B cell (primary cell): ENCODE measurements around the gene AUTS2. TPM values are rescaled to one million over a fixed set of nuclear protein-coding genes. Genes with fewer than 3 reads are reported as not detected.

Experiments
- ATAC-seq: fragments of 200-7000 bp; cut with Tn5 transposase; one replicate; pipeline ENCODE4 v1.10.0; 2021; ENCODE audit warnings: low read depth, mild to moderate bottlenecking, moderate number of reproducible peaks, moderate library complexity
- CTCF ChIA-PET: fragments of 350-600 bp; sonication (Branson Sonifier 250); formaldehyde crosslinking; loops from one replicate; lab custom pipeline; 2021; ENCODE audit warnings: antibody characterized with exemption, inconsistent platforms; lab: Charles Lee
- POLR2A ChIA-PET: fragments of 350-600 bp; sonication (Branson Sonifier 250); formaldehyde crosslinking; loops from one replicate; lab custom pipeline; 2021; ENCODE audit warnings: antibody characterized with exemption; lab: Charles Lee
- DNase-seq: peaks from one replicate; pipeline ENCODE4 v3.0.0; 2013
- H2AFZ ChIP-seq: 2 replicates; pipeline ENCODE4 v1.6.1; 2012; ENCODE audit warnings: mild to moderate bottlenecking, low read depth, low read length; ENCODE audit not compliant: insufficient read depth, poor library complexity, severe bottlenecking
- H3K27ac ChIP-seq, 2 donors: 1 replicate in 1 of 2; 2 replicates in 1 of 2; pipeline ENCODE4 v1.5.1; 2012 to 2013; ENCODE audit warnings: low read length in 2 of 2, mild to moderate bottlenecking in 2 of 2, moderate library complexity in 1 of 2
- H3K27me3 ChIP-seq, 4 experiments: fragments of 200-600 bp in 1 of 4; sonication (generic) in 1 of 4; replicated peaks in 1 of 4; 1 replicate in 2 of 4; 2 replicates in 2 of 4; pipeline versions ENCODE4 v1.6.1 to v1.7.0; 2013 to 2016; ENCODE audit warnings: low read length in 3 of 4, mild to moderate bottlenecking in 2 of 4, mixed read lengths in 1 of 4, moderate library complexity in 1 of 4; ENCODE audit not compliant: insufficient read depth in 4 of 4, control insufficient read depth in 3 of 4; ENCODE audit errors: control extremely low read depth in 1 of 4
- H3K36me3 ChIP-seq, 2 experiments: replicated peaks in 1 of 2; 1 replicate in 1 of 2; 2 replicates in 1 of 2; pipeline versions ENCODE4 v1.6.1 to v1.7.1; 2013; ENCODE audit warnings: low read length in 1 of 2; ENCODE audit not compliant: insufficient read depth in 2 of 2, control insufficient read depth in 1 of 2; ENCODE audit errors: control extremely low read depth in 1 of 2, extremely low read depth in 1 of 2
- H3K4me1 ChIP-seq, 2 donors: fragments of 200-600 bp in 1 of 2; sonication (generic) in 1 of 2; 1 replicate in 1 of 2; 2 replicates in 1 of 2; pipeline versions ENCODE4 v1.5.1 to v1.6.1; 2013 to 2017; ENCODE audit warnings: low read length in 2 of 2; ENCODE audit not compliant: control insufficient read depth in 2 of 2, insufficient read depth in 2 of 2
- H3K4me2 ChIP-seq: replicated peaks from 2 replicates; pipeline ENCODE3; 2012; ENCODE audit warnings: mild to moderate bottlenecking, low read depth, low read length; ENCODE audit not compliant: poor library complexity, severe bottlenecking
- H3K4me3 ChIP-seq, 5 experiments: fragments of 200-600 bp in 1 of 5; sonication (generic) in 1 of 5; 1 replicate in 3 of 5; 2 replicates in 2 of 5; pipeline versions ENCODE4 v1.5.1 to v1.7.0; 2011 to 2016; ENCODE audit warnings: low read length in 4 of 5, mild to moderate bottlenecking in 4 of 5, low read depth in 2 of 5, control low read depth in 1 of 5, moderate library complexity in 1 of 5; ENCODE audit not compliant: insufficient read depth in 1 of 5; ENCODE audit errors: control extremely low read depth in 1 of 5, extremely low read depth in 1 of 5
- H3K79me2 ChIP-seq: fragments of 200-600 bp; sonication (generic); one replicate; pipeline ENCODE4 v1.6.0; 2016; ENCODE audit warnings: low read length; ENCODE audit not compliant: control insufficient read depth, insufficient read depth
- H3K9ac ChIP-seq: fragments of 200-600 bp; sonication (generic); 2 replicates; pipeline ENCODE4 v1.6.1; 2017; ENCODE audit warnings: mild to moderate bottlenecking, low read length, moderate library complexity
- H3K9me3 ChIP-seq, 3 donors: one replicate each; pipeline versions ENCODE4 v1.6.1 to v1.7.1; 2013; ENCODE audit warnings: low read length in 2 of 3; ENCODE audit not compliant: control insufficient read depth in 2 of 3, insufficient read depth in 1 of 3; ENCODE audit errors: control extremely low read depth in 1 of 3
- H4K20me1 ChIP-seq: 2 replicates; pipeline ENCODE4 v1.6.0; 2012; ENCODE audit warnings: mild to moderate bottlenecking, low read length; ENCODE audit not compliant: insufficient read depth, control insufficient read depth, poor library complexity, severe bottlenecking
- H3K27ac Mint-ChIP-seq: one replicate; pipeline ENCODE4 v1.8.0; 2021; ENCODE audit warnings: mixed read lengths
- H3K27me3 Mint-ChIP-seq: one replicate; pipeline ENCODE4 v1.8.0; 2021; ENCODE audit warnings: mixed read lengths
- H3K4me1 Mint-ChIP-seq: one replicate; pipeline ENCODE4 v1.8.0; 2021; ENCODE audit warnings: mixed read lengths
- H3K4me3 Mint-ChIP-seq: one replicate; pipeline ENCODE4 v1.8.0; 2021; ENCODE audit warnings: mixed read lengths
- H3K9me3 Mint-ChIP-seq: one replicate; pipeline ENCODE4 v1.8.0; 2022; ENCODE audit warnings: mixed read lengths; ENCODE audit not compliant: insufficient read depth
- EZH2 ChIP-seq: IDR thresholded peaks from 2 replicates; pipeline ENCODE4 v1.6.1; 2012; ENCODE audit warnings: borderline replicate concordance, low read depth, mild to moderate bottlenecking, moderate library complexity, low read length; ENCODE audit not compliant: insufficient read depth, poor library complexity, severe bottlenecking
- WGBS: methylation state at CpG from one replicate; pipeline ENCODE4 v1.1.5; 2013; ENCODE audit warnings: missing lambda C conversion rate; ENCODE audit not compliant: insufficient coverage; 5-methylcytosine and 5-hydroxymethylcytosine counted together
- intact Hi-C: fragments of 100-400 bp; cut with micrococcal nuclease; formaldehyde crosslinking; loops from one replicate; pipeline ENCODE4 v1.10.0; 2022
- polyA plus RNA-seq: library from polyadenylated mRNA; depleted of rRNA; stranded (reverse); fragments of >200 nt; gene quantifications from 2 replicates; pipeline ENCODE4 v1.2.3, GENCODE V29; 2012
- total RNA-seq, 2 donors: library from RNA; stranded (reverse); fragments of 120-200 nt in 1 of 2; gene quantifications; 1 replicate in 1 of 2; 2 replicates in 1 of 2; pipeline versions ENCODE4 v1.2.3 to v1.2.4, GENCODE V29; 2013 to 2022
- TF ChIP-seq, protein P1 (sequence below): fragments of 200-600 bp; IDR thresholded peaks from one replicate; pipeline ENCODE4 v1.8.0; 2022; ENCODE audit warnings: antibody characterized with exemption, mild to moderate bottlenecking

AUTS2 gene
- total and polyA plus RNA-seq, 2 donors (not counting 1 experiment from before 2014, with no cell fraction given) = 22.3 to 35.0 TPM

DNA sequence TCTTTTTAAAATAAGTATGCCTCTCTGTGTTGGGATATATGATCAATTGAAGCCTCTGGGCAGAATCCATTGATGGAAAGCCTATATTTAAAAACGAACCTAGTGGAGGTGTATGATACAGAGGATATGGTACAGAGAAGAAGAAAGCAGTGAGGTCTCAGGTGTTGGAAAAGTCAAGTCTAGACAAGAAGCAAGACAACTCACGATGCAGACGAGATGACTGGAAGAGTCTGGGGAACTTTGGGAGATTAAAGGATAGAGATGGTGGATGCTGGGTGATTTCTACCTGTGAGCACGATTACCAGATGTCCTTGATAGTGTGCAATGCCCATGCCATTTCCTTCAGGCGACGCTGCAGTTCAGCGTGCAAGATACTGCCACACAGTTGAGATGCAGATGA is 1009.0 kb downstream of the AUTS2 start:
- Histone ChIP-seq H3K9ac (no peak overlapping the region), H2AFZ (no peak overlapping the region), H3K27me3 (no peaks in the 10 kb centered on the region), H3K79me2 (no peaks in the 10 kb centered on the region), H3K4me1 (no peaks in the 10 kb centered on the region), H3K4me3 (no peak overlapping the region), H3K4me2 (no peak overlapping the region), H4K20me1 (no peaks in the 10 kb centered on the region), H3K36me3 (no peaks in the 10 kb centered on the region), H3K9me3 (peaks cover 0 to 11% (median 0%) of the 10 kb centered on the region in 3 donors), H3K27ac (no peak overlapping the region)
- no peaks in the 10 kb centered on the region for H3K4me1 Mint-ChIP-seq
- H3K27ac Mint-ChIP-seq = no peak overlapping the region
- no peak for TF ChIP-seq EZH2
- TF ChIP-seq, protein P1, sequence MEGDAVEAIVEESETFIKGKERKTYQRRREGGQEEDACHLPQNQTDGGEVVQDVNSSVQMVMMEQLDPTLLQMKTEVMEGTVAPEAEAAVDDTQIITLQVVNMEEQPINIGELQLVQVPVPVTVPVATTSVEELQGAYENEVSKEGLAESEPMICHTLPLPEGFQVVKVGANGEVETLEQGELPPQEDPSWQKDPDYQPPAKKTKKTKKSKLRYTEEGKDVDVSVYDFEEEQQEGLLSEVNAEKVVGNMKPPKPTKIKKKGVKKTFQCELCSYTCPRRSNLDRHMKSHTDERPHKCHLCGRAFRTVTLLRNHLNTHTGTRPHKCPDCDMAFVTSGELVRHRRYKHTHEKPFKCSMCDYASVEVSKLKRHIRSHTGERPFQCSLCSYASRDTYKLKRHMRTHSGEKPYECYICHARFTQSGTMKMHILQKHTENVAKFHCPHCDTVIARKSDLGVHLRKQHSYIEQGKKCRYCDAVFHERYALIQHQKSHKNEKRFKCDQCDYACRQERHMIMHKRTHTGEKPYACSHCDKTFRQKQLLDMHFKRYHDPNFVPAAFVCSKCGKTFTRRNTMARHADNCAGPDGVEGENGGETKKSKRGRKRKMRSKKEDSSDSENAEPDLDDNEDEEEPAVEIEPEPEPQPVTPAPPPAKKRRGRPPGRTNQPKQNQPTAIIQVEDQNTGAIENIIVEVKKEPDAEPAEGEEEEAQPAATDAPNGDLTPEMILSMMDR = no peak
- DNase-seq (no peak), ATAC-seq (no peak)
- CTCF ChIA-PET = no interaction called here
- no peak overlapping the region for H3K4me3 Mint-ChIP-seq
- H3K27me3 Mint-ChIP-seq = no peaks in the 10 kb centered on the region
- 85% methylated on average over 4 of the region's 7 CpGs for WGBS
- intact Hi-C loops = no loop called here
- POLR2A ChIA-PET = no interaction called here
- no peaks in the 10 kb centered on the region for H3K9me3 Mint-ChIP-seq

- no peak overlapping the region for H3K27ac ChIP-seq
- no peak overlapping the region for H2AFZ ChIP-seq
- no CpG with 5 or more reads among the region's 1 CpG for WGBS
- no peaks in the 10 kb centered on the region for H3K4me1 Mint-ChIP-seq
- H3K9me3 ChIP-seq = peaks cover 0 to 11% (median 0%) of the 10 kb centered on the region in 3 donors
- no peaks in the 10 kb centered on the region for H3K27me3 Mint-ChIP-seq
- no peaks in the 10 kb centered on the region for H4K20me1 ChIP-seq
- DNase-seq (no peak), ATAC-seq (no peak)
- H3K27me3 ChIP-seq = no peaks in the 10 kb centered on the region
- H3K4me3 Mint-ChIP-seq = no peak overlapping the region
- no peaks in the 10 kb centered on the region for H3K79me2 ChIP-seq
- CTCF ChIA-PET = no interaction called here
- POLR2A ChIA-PET = no interaction called here
- H3K36me3 ChIP-seq = no peaks in the 10 kb centered on the region
- H3K4me1 ChIP-seq = no peaks in the 10 kb centered on the region
- H3K27ac Mint-ChIP-seq = no peak overlapping the region
- H3K4me3 ChIP-seq = no peak overlapping the region
- no peaks in the 10 kb centered on the region for H3K9me3 Mint-ChIP-seq
- intact Hi-C loops = no loop called here
- H3K4me2 ChIP-seq = no peak overlapping the region
- no peak overlapping the region for H3K9ac ChIP-seq
- TF ChIP-seq EZH2 = no peak
- TF ChIP-seq, protein P1 = no peak
Observed at GRCh38 chr7:70607759-70608158, 1009.5 kb downstream of the AUTS2 start.
